Spleen (tissue), 7 donors: ENCODE results near the gene UBASH3A.

Experiments used
- POLR2A ChIP-seq, 3 donors: fragments of 450-650 bp; IDR thresholded peaks; one replicate each; pipeline ENCODE4 v1.5.1; 2017; ENCODE audit warnings: antibody characterized with exemption in 3 of 3, mild to moderate bottlenecking in 1 of 3
- TF ChIP-seq, protein P1 (sequence below), 11 experiments: fragments of 200-600 bp in 7 of 11; fragments of 450-650 bp in 4 of 11; sonication (generic) in 4 of 11; IDR thresholded peaks in 8 of 11; conservative IDR thresholded peaks in 3 of 11; 1 replicate in 7 of 11; 2 replicates in 4 of 11; pipeline versions ENCODE4 v1.4.0 to v1.8.0; 2016 to 2021; ENCODE audit warnings: antibody characterized with exemption in 11 of 11, inconsistent platforms in 4 of 11, mild to moderate bottlenecking in 1 of 11
- donor health status: DM: no; HTN: no; CAD: no; lungs with moderate emphysema.
- donor health status: DM: no; HTN: no; CAD: no.
- donor health status: DM: no; HTN: no; CAD: no.

DNA sequence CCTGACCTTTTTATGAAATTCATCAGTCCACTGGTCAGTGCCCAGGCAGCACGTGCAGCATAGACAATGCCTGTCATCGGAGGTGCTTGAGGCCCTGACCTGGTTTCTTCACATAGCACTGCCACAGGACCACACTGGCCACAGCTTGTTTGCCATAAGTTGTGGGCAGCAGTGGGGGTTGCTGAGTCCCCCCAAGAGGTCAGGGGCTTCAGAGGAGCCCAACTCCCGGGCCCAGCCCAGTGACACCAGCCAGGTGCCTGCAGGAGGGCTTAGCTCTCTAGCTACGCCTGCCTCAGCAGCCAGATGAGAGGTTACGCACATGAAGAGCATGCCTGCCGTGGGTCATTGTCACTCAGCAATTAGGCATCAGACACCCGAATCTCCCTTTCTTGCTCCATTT lies 41.6 kb downstream of the UBASH3A start:
- TF ChIP-seq, protein P1, sequence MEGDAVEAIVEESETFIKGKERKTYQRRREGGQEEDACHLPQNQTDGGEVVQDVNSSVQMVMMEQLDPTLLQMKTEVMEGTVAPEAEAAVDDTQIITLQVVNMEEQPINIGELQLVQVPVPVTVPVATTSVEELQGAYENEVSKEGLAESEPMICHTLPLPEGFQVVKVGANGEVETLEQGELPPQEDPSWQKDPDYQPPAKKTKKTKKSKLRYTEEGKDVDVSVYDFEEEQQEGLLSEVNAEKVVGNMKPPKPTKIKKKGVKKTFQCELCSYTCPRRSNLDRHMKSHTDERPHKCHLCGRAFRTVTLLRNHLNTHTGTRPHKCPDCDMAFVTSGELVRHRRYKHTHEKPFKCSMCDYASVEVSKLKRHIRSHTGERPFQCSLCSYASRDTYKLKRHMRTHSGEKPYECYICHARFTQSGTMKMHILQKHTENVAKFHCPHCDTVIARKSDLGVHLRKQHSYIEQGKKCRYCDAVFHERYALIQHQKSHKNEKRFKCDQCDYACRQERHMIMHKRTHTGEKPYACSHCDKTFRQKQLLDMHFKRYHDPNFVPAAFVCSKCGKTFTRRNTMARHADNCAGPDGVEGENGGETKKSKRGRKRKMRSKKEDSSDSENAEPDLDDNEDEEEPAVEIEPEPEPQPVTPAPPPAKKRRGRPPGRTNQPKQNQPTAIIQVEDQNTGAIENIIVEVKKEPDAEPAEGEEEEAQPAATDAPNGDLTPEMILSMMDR (IDR thresholded peaks at IDR 0.05 in 8 of 11, conservative IDR thresholded peaks at IDR 0.05 in 3 of 11): no peak
- no peak for TF ChIP-seq POLR2A (IDR thresholded peaks at IDR 0.05)
